Gastrocnemius medialis (tissue), 4 donors: ENCODE results near the gene CRISPLD2. TPM values are rescaled to one million over a fixed set of nuclear protein-coding genes. Genes with fewer than 3 reads are reported as not detected.

Source experiments
- ATAC-seq, 2 donors: fragments of 150-250 bp; one replicate each; pipeline ENCODE4 v1.9.1; 2016
- DNase-seq, 2 donors: peaks; one replicate each; pipeline ENCODE4 v3.0.0-alpha.2; 2019
- H3K27ac ChIP-seq, 4 donors: fragments of 200-600 bp; sonication (generic); 1 replicate in 1 of 4; 2 replicates in 3 of 4; pipeline ENCODE4 v1.5.1; 2016 to 2018; ENCODE audit warnings: mild to moderate bottlenecking in 2 of 4, moderate library complexity in 1 of 4
- H3K27me3 ChIP-seq, 3 donors: fragments of 200-600 bp; sonication (generic) in 2 of 3; 1 replicate in 1 of 3; 2 replicates in 2 of 3; pipeline versions ENCODE4 v1.5.1 to v1.6.0; 2016 to 2019; ENCODE audit warnings: mild to moderate bottlenecking in 1 of 3, moderate library complexity in 1 of 3
- H3K36me3 ChIP-seq, 2 donors: fragments of 200-600 bp; sonication (generic) in 1 of 2; one replicate each; pipeline ENCODE4 v1.5.1; 2017 to 2018
- H3K4me1 ChIP-seq, 2 donors: fragments of 200-600 bp; sonication (generic) in 1 of 2; one replicate each; pipeline ENCODE4 v1.5.1; 2016 to 2017; ENCODE audit warnings: mild to moderate bottlenecking in 2 of 2
- H3K4me3 ChIP-seq, 4 donors: fragments of 200-600 bp; sonication (generic) in 3 of 4; 1 replicate in 1 of 4; 2 replicates in 3 of 4; pipeline ENCODE4 v1.5.1; 2016 to 2019; ENCODE audit warnings: mild to moderate bottlenecking in 2 of 4
- H3K9me3 ChIP-seq, 3 donors: fragments of 200-600 bp; sonication (generic) in 2 of 3; 1 replicate in 1 of 3; 2 replicates in 2 of 3; pipeline ENCODE4 v1.5.1; 2016 to 2019
- POLR2A ChIP-seq, 2 donors: fragments of 450-650 bp; IDR thresholded peaks; one replicate each; pipeline ENCODE4 v1.6.1; 2017; ENCODE audit warnings: antibody characterized with exemption in 2 of 2, mild to moderate bottlenecking in 2 of 2, moderate library complexity in 2 of 2
- in situ Hi-C, 4 donors: fragments of 200-750 bp; cut with MboI; loops; one replicate each; pipeline versions ENCODE4 v1.15.0 to v1.8.0; 2017; ENCODE audit warnings: low sequenced_read_pairs in 4 of 4
- intact Hi-C: fragments of 100-400 bp; cut with DNase I; formaldehyde crosslinking; loops from one replicate; pipeline ENCODE4 v1.15.1; 2023; ENCODE audit warnings: low total_unique reads
- total RNA-seq, 4 donors: library from RNA; depleted of rRNA; stranded (reverse); fragments of >200 nt; gene quantifications; one replicate each; pipeline versions ENCODE4 v1.1.0 to v1.2.3, GENCODE V29; 2016
- TF ChIP-seq, protein P1 (sequence below), 5 experiments: fragments of 450-650 bp in 3 of 5; fragments of 200-600 bp in 2 of 5; sonication (generic) in 2 of 5; IDR thresholded peaks in 4 of 5; conservative IDR thresholded peaks in 1 of 5; 1 replicate in 4 of 5; 2 replicates in 1 of 5; pipeline ENCODE4 v1.5.1; 2016 to 2019; ENCODE audit warnings: antibody characterized with exemption in 5 of 5, mild to moderate bottlenecking in 3 of 5, moderate library complexity in 3 of 5

CRISPLD2 gene
- total RNA-seq, 4 donors from 2014 or later, result 26.1 to 50.1 (median 39.0) TPM

DNA sequence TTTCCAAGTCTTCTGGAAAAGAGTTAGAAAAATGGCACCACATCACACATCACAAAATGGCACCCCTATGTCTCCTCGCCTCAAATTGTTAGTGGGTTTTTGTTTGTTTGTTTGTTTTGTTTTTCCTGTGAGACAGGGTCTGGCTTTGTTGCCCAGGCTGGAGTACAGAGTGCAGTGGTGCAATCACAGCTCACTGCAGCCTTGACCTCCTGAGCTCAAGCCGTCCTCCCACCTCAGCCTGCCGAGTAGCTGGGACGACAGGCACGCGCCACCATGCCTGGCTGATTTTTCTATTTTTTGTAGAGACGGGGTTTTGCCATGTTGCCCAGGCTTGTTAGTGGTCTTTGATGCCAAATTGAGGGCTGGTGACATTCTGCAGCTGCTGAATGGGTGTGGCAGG lies 3.8 kb upstream of the CRISPLD2 start:
- in situ Hi-C loops, result no loop called here
- Histone ChIP-seq H3K36me3 (no peaks in the 10 kb centered on the region), H3K27ac (peak overlapping the region in 1 of 4 donors; percentile 28), H3K27me3 (peaks cover 0 to 14% (median 11%) of the 10 kb centered on the region in 3 donors), H3K4me1 (peaks cover 5 to 11% of the 10 kb centered on the region in 2 donors), H3K4me3 (no peak overlapping the region), H3K9me3 (no peaks in the 10 kb centered on the region)
- DNase-seq (no peak), ATAC-seq (no peak)
- intact Hi-C loops, result no loop called here
- TF ChIP-seq POLR2A (IDR thresholded peaks at IDR 0.05), result no peak
- TF ChIP-seq, protein P1, sequence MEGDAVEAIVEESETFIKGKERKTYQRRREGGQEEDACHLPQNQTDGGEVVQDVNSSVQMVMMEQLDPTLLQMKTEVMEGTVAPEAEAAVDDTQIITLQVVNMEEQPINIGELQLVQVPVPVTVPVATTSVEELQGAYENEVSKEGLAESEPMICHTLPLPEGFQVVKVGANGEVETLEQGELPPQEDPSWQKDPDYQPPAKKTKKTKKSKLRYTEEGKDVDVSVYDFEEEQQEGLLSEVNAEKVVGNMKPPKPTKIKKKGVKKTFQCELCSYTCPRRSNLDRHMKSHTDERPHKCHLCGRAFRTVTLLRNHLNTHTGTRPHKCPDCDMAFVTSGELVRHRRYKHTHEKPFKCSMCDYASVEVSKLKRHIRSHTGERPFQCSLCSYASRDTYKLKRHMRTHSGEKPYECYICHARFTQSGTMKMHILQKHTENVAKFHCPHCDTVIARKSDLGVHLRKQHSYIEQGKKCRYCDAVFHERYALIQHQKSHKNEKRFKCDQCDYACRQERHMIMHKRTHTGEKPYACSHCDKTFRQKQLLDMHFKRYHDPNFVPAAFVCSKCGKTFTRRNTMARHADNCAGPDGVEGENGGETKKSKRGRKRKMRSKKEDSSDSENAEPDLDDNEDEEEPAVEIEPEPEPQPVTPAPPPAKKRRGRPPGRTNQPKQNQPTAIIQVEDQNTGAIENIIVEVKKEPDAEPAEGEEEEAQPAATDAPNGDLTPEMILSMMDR (IDR thresholded peaks at IDR 0.05 in 4 of 5, conservative IDR thresholded peaks at IDR 0.05 in 1 of 5), result no peak

DNA sequence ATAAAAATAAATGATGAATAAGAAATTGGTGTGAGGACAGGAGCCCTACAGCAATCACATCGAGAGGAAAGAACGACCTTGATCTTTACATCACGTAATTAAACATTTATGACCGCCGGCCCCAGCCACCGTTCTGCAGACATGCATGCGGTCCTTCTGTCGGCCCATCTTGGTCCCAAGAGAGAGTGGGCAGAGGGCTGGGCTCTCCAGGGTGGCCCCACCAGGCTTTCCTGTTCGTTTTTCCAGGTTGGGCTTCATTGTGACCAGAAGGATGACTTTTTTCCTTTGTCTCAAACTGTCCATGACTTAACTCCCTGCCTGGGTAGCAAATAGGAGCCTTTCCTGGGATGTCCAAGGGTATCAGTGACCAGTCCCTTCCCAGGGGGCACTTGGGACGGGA lies 3.3 kb upstream of the CRISPLD2 start:
- in situ Hi-C loops (no loop called here), intact Hi-C loops (no loop called here)
- Histone ChIP-seq H3K36me3 (no peaks in the 10 kb centered on the region), H3K27ac (no peak overlapping the region), H3K27me3 (peaks cover 0 to 17% (median 15%) of the 10 kb centered on the region in 3 donors), H3K9me3 (no peaks in the 10 kb centered on the region), H3K4me3 (no peak overlapping the region), H3K4me1 (peaks cover 5 to 11% of the 10 kb centered on the region in 2 donors)
- TF ChIP-seq POLR2A (IDR thresholded peaks at IDR 0.05), result no peak
- TF ChIP-seq, protein P1 (IDR thresholded peaks at IDR 0.05 in 4 of 5, conservative IDR thresholded peaks at IDR 0.05 in 1 of 5), result no peak
- no peak for DNase-seq
- ATAC-seq, result no peak

DNA sequence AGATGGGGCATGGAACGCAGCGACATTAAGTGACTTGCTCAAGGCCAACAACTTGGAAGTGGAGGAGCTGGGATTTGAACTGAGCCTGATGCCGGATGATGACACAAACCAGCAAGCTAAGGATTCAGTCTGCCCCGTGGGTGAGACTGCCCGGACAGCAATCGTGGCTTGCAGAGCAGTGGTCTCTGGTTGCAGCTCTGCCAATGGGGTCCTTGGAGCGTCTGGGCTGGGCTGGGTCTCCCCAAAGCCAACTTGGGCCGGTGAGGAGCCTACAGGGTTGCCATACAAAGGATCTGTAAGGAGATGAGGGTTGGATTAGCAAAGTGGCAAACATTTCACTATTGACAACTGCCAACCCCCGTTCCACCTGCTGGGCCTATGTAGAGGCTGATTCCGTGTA lies 2.6 kb upstream of the CRISPLD2 start:
- intact Hi-C loops (no loop called here), in situ Hi-C loops (no loop called here)
- Histone ChIP-seq H3K27ac (no peak overlapping the region), H3K4me3 (no peak overlapping the region), H3K4me1 (peaks cover 5 to 11% of the 10 kb centered on the region in 2 donors), H3K9me3 (no peaks in the 10 kb centered on the region), H3K36me3 (no peaks in the 10 kb centered on the region), H3K27me3 (peaks cover 0 to 23% (median 17%) of the 10 kb centered on the region in 3 donors)
- TF ChIP-seq, protein P1 (IDR thresholded peaks at IDR 0.05 in 4 of 5, conservative IDR thresholded peaks at IDR 0.05 in 1 of 5), result no peak
- no peak for TF ChIP-seq POLR2A (IDR thresholded peaks at IDR 0.05)
- ATAC-seq (no peak), DNase-seq (no peak)

DNA sequence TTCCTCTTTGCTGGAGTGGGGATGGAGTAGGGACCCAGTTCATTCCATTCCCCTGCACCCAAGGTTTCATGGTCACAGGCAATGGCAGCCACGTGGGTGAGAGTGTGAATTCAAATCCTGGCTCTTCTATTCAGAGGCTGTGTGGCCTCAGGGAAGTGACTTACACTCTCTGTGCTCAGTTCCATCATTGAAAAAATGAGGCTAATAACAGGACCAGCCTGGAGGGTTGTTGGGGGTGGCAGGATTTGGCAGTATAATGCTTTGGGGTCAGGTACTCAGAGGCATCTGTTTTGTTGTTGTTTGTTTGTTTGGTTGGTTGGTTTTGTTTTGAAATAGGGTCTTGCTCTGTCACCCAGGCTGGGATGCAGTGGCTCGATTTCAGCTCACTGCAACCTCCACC lies 2.2 kb upstream of the CRISPLD2 start:
- in situ Hi-C loops (no loop called here), intact Hi-C loops (no loop called here)
- H3K27me3 ChIP-seq, result peaks cover 0 to 23% (median 17%) of the 10 kb centered on the region in 3 donors
- H3K27ac ChIP-seq, result no peak overlapping the region
- no peak overlapping the region for H3K4me3 ChIP-seq
- H3K4me1 ChIP-seq, result peaks cover 5 to 11% of the 10 kb centered on the region in 2 donors
- no peaks in the 10 kb centered on the region for H3K9me3 ChIP-seq
- no peak for TF ChIP-seq POLR2A (IDR thresholded peaks at IDR 0.05)
- TF ChIP-seq, protein P1 (IDR thresholded peaks at IDR 0.05 in 4 of 5, conservative IDR thresholded peaks at IDR 0.05 in 1 of 5), result no peak
- ATAC-seq, result no peak
- H3K36me3 ChIP-seq, result no peaks in the 10 kb centered on the region
- no peak for DNase-seq

DNA sequence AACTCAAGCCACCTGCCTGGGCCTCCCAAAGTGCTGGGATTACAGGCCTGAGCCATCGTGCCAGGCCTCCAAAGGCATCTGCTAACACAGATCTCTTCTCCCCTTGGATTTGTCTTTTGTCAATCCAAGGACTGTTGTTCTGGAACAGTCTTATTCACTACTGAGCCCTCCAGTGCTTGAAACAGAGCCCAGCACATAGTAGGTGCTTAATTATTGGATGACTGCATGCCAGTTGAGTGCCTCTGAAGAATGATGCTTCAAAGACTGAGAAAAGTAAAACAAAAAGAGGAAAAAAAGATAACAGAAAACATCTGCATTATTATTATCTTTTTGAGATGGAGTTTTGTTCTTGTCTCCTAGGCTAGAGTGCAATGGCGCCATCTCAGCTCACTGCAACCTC lies 1.7 kb upstream of the CRISPLD2 start:
- TF ChIP-seq, protein P1 (IDR thresholded peaks at IDR 0.05 in 4 of 5, conservative IDR thresholded peaks at IDR 0.05 in 1 of 5), result no peak
- TF ChIP-seq POLR2A (IDR thresholded peaks at IDR 0.05), result no peak
- ATAC-seq, result no peak
- H3K27me3 ChIP-seq, result peaks cover 4 to 23% (median 22%) of the 10 kb centered on the region in 3 donors
- H3K27ac ChIP-seq, result no peak overlapping the region
- DNase-seq, result no peak
- intact Hi-C loops, result no loop called here
- peaks cover 5 to 11% of the 10 kb centered on the region in 2 donors for H3K4me1 ChIP-seq
- in situ Hi-C loops, result no loop called here
- H3K9me3 ChIP-seq, result no peaks in the 10 kb centered on the region
- no peaks in the 10 kb centered on the region for H3K36me3 ChIP-seq
- H3K4me3 ChIP-seq, result no peak overlapping the region
